Muscle of back (tissue), 13 donors: Measurements from ENCODE around the gene ZC2HC1B. TPM values are rescaled to one million over a fixed set of nuclear protein-coding genes. Genes with fewer than 3 reads are reported as not detected.
"Not testable (repeated sequence)": the region's sequence is repeated elsewhere in the genome, so short reads cannot be mapped to it uniquely, and the experiment has no call there.

ENCODE experiments used
- DNase-seq, 3 donors: peaks; one replicate each; pipeline versions ENCODE4 v3.0.0 to v3.0.0-alpha.2; 2013
- long read RNA-seq, 9 donors: transcript quantifications; one replicate each; lab custom pipeline, GENCODE V29; 2026
- polyA plus RNA-seq, 10 donors: library from polyadenylated mRNA; unstranded; fragments of 120-200 nt; gene quantifications; one replicate each; pipeline ENCODE4 v1.2.1, GENCODE V29; 2013; ENCODE audit not compliant: insufficient read length in 10 of 10

ZC2HC1B gene, protein sequence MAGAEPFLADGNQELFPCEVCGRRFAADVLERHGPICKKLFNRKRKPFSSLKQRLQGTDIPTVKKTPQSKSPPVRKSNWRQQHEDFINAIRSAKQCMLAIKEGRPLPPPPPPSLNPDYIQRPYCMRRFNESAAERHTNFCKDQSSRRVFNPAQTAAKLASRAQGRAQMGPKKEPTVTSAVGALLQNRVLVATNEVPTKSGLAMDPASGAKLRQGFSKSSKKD
- under 1 TPM in 1 of 10 donors, not detected in 9; 0.81 TPM for polyA plus RNA-seq
- long read RNA-seq, donor 1 = 0 reads
- long read RNA-seq, donor 2 = 0 reads
- long read RNA-seq, donor 3 = 0 reads
- long read RNA-seq, donor 4 = 0 reads
- long read RNA-seq, donor 5 = 0 reads
- long read RNA-seq, donor 6 = 0 reads
- long read RNA-seq, donor 7 = 0 reads
- long read RNA-seq, donor 8 = 0 reads
- long read RNA-seq, donor 9 = 0 reads

DNA sequence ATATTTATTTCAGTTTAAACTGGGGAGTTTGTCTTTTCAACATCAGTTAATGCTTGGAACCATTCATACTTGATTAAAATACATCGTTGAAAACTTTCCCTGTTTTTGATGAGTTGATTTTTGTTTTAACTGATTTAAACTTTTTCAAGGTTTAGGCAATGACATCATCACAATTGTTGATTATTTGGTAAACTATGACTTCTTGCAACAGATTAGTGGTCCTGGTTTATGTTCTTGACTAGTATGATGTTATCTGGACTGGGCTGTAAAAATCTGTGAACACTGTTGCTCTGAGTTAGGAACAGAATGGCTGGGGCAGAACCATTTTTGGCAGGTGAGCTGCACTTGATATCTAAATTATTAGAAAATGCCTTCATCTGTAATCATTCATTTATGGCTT lies at the start of gene ZC2HC1B:
Gene ZC2HC1B, plus strand, starts transcription at position 241 of the 400 bp plus-strand sequence. Its CDS starts 66 bp downstream, at position 307.
- no peak for DNase-seq

- DNase-seq = no peak
These were observed 46.7 kb upstream of the ZC2HC1B start for GRCh38 chr6:143817621-143818020.

DNA sequence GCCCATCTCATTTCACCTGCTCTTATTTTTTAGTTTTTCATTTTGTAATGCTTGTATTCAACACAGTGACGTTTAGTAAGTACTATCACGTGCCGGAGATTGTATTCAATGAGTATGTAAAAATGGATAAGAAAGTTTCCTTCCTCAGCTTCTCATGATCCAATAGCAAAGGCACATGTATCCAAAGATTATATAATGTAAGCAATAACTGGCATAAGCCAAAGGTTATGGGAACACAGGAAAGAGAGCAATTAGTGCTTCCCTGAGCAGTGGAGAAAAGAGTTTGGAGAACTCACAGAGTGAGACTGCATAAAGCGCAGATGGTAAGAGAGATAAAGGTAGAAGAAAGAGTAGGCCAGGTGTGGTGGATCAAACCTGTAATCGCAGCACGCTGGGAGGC lies 42.9 kb upstream of the ZC2HC1B start:
- no peak for DNase-seq

DNA sequence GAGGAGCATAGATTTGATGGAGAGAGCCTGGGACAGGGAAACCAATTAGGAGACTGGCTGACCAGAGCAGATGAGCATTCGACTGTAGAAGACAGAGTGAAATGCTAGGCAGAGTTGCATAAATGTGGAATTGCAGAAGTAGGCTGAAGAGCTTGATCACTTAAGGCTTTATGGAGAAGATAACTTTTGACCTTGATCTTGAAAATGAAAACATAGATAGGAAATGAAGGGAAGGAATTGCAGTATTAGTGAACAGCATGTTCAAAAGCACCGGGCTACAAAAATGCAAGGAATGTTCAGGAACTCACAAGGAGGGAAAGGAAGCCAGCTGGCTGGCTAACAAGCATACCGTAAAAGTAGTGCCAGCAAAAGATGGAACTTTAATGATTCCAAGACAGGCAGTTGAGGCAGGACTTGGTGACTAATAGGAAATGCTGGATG lies 41.7 kb upstream of the ZC2HC1B start:
- DNase-seq = peak in 1 of 3 donors; percentile 24

DNA sequence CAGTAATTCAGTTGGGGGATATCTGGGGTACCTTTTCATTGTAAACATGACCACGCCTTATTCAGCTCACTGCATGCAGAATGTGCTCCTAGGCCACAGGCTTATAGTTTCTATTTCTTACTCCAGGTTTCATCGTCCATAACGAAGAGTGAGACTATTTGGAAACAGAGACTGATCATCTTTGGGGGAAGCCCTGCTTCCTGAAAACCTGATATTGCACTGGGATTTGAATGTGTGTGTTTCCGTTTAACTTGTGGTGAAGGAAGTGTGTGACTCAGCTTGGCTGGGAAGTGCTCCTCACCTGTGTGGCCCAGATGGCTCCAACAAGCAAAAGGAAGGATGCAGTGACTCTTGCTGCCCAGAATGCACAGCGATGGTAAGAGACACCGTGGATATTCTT lies 40.7 kb upstream of the ZC2HC1B start:
- peak in 1 of 3 donors; percentile 31 for DNase-seq

- peak in 1 of 3 donors; percentile 46 for DNase-seq
These were observed 35.7 kb upstream of the ZC2HC1B start for GRCh38 chr6:143828572-143828971.

DNA sequence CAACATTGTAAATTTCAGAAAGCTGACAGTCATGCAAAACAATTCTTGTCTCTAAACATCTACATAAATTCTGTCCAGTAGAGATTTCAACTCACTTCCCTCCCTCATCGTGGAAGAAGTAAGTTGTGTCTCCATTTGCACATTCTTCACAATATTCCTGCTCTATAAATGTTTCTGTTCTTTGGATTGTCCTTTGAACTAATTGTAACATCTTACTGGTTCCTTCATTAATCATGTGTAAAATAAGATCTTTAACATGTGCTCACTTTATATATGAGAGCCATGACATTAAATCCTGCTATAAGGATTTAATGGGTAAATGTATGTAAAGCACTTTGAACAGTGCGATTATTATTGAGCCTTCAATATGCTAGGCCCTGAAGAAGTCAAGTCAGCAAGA lies 28.1 kb upstream of the ZC2HC1B start:
- DNase-seq = no peak

- DNase-seq = no peak
These were observed 25.9 kb upstream of the ZC2HC1B start for GRCh38 chr6:143838395-143838794.

DNA sequence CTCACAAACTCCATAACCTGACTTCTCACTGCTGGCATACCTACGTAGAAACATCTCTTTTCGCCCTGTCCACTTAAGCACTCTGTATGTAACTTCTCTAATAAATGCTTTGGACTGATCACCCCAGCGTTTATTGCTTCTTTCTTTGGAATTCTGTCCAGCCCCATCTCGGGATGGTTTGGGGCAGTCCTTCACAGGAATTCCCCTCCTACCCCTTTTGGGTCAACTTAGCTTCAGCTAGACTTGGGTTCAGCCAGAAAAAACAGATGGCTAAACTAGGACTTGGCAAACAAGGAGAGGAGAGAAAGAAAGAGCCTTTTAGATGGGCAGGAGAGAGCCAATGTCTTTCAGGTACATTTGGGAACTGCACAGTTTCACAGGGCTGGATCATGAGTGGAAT lies 25.1 kb upstream of the ZC2HC1B start:
- peak in 1 of 3 donors; percentile 54 for DNase-seq

DNA sequence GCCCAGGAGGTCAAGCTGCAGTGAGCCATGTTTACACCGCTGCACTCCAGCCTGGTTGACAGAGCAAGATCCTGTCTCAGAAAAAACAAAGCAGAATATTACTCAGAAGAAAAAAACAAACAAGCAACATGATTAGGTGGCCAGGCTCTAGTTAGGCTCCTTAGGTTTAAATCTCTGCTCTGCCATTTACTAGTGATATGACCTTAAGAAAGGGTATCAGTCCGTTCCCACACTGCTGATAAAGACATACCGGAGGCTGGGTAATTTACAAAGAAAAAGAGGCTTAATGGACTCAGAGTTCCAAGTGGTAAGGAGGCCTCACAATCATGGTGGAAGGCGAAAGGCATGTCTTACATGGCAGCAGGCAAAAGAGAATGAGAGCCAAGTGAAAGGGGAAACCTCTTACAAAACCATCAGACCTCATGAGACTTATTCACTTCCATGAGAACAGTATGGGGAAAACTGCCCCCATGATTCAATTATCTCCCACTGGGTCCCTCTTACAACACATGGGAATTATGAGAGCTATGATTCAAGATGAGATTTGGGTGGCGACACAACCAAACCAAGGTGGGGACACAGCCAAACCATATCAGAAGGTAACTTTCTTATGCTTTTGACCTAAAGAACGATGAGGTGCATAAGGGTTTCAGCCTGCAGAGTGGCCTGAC lies 23.5 kb upstream of the ZC2HC1B start:
- DNase-seq = no peak

DNA sequence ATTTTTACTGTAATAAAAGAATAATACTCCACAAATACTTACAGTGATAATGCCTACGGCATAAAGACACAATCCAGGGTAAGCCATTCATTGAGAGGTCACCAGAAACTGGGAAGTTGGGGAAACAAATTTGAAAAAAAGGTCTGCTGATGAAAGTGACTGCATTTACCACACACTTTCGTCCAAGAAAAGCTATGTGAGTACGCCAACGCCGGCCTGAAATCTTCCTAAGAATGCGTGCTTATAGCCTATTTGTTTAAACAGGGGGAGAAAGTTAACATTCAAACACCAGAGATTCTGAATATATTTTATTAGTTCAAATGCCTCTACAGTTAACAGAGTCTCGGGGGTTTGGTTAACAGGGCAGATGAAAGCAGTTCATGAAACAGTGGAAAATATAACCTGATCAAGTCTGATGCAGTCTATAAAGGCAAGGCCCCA lies 21.8 kb upstream of the ZC2HC1B start:
- no peak for DNase-seq

DNA sequence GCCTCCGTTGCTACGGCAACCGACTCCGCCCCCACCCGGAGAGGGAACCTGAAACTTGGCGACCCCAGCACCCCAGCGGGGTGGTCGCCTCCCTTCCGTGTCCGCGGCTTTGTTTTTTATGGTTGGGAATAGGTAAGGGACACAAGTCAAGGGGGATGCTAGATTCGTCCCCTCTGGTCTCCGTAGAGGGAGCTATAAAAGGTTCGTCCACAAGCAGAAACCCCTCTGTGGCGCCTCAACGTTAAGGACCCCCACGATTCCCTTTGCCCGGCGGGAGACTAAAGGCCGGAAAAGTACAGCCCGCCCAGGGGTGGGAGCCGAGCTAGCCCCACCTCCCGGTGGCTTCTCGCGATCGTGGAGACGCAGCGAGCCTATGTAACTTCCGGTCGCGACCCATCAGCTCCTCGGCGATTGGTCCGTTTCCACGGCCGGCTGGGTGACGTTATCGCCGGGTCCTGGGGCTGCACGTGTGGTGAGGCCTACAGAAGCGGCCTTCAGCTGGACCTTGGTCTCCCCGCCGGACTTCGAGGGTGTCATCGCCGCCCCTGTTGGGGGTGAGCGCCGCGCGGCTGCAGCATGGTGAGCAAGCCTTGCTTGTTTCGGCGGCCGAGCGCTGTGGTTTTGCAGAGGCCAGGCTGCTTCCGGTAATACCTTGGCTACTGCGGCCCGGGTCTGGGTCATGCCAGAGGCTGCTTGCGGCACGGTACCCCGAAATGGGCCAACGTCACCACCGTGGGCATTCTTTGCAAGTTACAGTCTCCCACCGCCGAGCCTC lies 21.2 kb upstream of the ZC2HC1B start, which contains the start of gene LTV1:
Gene LTV1, plus strand, starts transcription at position 437 of the 775 bp plus-strand sequence. Its CDS starts 140 bp downstream, at position 577.
- peak; percentile 97 to 99 (median 98) for DNase-seq

DNA sequence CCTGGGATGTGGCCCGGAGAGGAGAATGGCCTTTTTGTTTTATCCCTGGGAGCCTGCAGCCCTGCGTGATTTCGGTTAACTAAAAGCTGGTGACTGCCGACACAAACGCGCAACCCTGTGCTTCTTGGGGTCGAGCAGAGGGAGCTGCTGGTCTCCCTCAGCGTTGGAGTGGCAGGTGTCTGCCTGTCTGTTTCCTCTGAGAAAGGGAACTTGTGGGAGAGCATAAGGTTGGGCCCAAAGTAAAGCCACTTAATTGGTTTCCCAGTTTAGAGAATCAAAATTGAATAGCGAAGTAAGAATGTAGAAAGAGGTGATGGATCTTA lies 20.6 kb upstream of the ZC2HC1B start:
- peak in 1 of 3 donors; percentile 40 for DNase-seq

GRCh38 chr6:143844006-143844405 lies 20.3 kb upstream of the ZC2HC1B start:
- no peak for DNase-seq

DNA sequence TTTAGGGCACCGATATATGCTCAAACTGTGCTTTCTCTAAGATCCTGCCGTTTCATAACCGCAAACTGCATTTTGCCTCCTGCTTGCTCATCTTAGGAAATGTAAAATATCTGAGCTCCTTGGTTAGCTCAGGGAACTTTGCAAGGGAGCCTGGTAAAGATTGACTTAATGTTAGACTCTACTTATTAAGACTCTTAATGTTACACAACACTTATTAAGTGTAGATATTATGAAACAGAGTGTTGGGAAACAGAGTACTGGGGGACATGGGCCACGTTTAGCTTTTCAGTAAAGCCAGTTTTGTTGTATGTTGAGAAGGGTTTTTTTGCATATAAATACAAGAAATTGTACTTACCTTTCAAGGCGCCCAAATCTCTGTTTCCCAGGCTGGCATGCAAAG lies 19.2 kb upstream of the ZC2HC1B start:
- no peak for DNase-seq

GRCh38 chr6:143851706-143852105 lies 12.6 kb upstream of the ZC2HC1B start:
- not testable (repeated sequence) for DNase-seq

GRCh38 chr6:143855057-143855456 lies 9.2 kb upstream of the ZC2HC1B start:
- DNase-seq = not testable (repeated sequence)

- not testable (repeated sequence) for DNase-seq
These were observed 7.5 kb upstream of the ZC2HC1B start for GRCh38 chr6:143856762-143857161.

GRCh38 chr6:143857651-143858050 lies 6.6 kb upstream of the ZC2HC1B start:
- DNase-seq = no peak

GRCh38 chr6:143859891-143860660 lies 4.2 kb upstream of the ZC2HC1B start:
- DNase-seq = no peak

- peak in 2 of 3 donors; percentile 30 to 44 for DNase-seq
These were observed 503 bp upstream of the ZC2HC1B start for GRCh38 chr6:143863771-143864170.
